HG03135 (cell line): ENCODE results near the gene ERBB4.

Source experiments
- ATAC-seq: cut with Tn5 transposase; IDR thresholded peaks from one replicate; pipeline ENCODE4 v1.9.1; 2021; ENCODE audit warnings: mild to moderate bottlenecking, moderate library complexity; ENCODE audit not compliant: unreplicated experiment

The ERBB4 gene

DNA sequence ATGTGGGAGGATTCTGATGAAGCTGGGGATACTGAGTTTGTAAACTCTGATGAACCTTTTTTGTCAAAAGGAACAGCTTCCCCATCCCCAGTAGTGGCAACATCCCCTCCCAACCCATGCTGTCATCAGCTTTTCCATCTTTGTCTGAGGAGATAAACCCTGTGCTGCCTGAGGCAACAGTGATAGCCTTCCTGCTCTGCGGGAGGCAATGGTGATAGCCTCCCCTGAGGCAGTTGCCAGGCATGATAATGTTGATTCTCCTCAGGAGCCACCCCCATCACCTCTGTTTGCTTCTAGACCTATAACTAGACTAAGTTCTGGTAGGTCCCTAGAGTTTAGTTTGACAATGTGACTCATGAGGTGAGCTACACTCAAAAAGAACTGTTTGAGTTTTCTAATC is 97.5 kb downstream of the ERBB4 start:
- no peak for ATAC-seq

GRCh38 chr2:212428681-212429478 is 109.7 kb downstream of the ERBB4 start:
- ATAC-seq, result no peak

GRCh38 chr2:212427638-212428037 is 111.0 kb downstream of the ERBB4 start:
- ATAC-seq, result no peak

DNA sequence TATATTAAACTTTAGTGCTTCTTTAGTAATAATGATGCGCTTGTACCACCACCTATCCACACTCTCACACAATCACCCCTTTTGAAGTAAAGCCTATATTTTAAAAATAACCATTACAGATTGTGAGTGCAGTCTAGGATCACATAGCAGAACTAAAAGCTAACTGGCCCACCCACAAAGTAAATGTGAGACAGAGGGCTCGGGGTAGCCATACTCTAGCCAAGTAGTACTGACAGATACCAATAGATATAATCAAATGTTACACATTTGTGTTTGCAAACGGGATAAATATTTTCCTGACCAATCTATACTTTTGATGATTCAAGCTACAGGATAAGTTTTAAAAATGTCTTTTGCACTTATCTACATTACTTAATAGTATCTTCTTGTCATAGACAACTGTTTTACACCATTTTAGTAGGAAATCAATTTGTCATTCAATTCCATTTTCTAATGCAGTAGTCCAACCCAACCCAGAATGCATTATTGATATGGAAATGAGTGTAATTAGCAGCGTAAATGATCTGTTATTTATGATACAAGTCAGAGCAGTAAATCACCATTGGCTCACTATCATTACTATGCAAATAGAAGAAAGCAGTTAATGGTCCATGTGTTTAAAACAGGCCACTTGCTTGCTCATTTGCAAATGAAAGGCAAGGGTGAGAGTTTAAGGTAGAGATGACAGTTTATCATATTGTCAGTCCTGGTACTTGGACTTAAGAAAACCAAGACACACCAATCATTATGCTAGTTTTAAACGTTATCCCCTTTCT is 111.8 kb downstream of the ERBB4 start:
- no peak for ATAC-seq

DNA sequence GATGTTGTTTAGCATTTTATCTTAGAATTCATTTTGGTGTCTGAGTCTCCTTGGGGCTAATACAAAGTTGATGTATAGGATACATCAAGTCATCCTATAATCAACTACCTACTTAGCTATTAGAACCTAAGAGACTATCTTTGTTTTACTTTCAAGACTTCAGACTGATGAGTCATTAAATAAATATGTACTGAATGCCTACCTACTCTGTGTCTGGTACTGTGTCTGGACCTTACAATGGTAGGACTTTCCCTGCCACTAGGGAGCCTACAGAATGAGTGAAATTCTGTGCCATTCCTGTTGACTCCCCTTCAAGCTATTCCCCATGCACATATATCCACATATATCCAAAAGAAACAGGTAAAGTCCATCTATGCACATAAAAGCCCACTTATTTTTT is 114.5 kb downstream of the ERBB4 start:
- ATAC-seq, result no peak

GRCh38 chr2:212423089-212423488 is 115.5 kb downstream of the ERBB4 start:
- no peak for ATAC-seq

DNA sequence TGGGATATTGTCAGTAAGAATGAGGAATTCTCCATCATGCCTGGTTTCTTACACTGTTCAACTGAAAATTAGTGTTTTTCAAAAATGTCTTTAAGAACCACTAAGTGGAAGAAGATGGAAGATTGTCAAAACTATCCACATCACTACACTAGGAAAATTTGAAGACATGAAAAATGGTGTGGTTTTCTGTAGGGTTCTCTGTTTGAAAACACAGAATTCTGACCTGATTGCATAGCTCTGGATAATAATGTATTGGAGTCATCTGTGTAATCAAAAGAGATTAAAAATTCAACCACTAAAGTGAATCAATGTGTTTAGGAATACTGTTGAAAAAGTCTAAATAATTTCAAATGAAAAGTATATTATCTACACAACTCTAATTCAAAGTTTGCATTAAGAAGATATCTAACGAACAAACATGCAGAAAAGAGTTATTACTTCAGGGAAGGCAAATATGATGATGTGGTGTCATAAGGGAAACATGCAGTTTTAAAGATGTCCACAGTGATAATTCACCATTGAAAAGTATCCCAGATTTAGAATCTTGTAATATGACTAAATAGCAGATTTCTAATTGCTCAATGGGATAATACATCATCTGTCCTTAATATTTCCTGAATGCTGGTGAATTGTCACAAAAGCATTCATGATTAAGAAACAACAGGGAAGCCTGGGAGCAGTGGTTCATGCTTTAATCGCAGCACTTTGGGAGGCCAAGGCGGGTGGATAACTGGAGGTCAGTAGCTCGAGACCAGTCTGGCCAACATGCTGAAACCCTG is 116.9 kb downstream of the ERBB4 start:
- ATAC-seq, result no peak

GRCh38 chr2:212416086-212416485 is 122.5 kb downstream of the ERBB4 start:
- ATAC-seq, result no peak

DNA sequence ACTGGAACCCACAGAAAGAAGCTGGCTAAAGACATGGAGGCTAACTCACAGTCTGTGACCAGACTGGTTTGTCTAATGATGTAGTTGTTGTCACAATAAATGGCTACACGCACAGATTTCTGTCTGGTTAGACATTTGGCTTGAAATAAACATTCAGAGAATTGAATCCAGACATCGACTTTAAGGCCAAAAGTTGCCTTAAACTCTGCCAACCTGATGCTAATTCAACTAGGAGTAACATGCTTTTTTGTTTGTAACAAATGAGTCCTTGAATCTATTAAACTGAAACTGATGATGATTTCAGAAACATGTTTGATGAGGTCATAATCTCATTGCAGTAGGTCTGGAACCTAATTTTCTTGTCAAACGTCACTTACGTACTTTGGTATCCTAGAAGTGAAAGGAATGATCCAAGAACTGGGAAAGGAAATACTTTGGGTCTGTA is 123.8 kb downstream of the ERBB4 start:
- no peak for ATAC-seq

DNA sequence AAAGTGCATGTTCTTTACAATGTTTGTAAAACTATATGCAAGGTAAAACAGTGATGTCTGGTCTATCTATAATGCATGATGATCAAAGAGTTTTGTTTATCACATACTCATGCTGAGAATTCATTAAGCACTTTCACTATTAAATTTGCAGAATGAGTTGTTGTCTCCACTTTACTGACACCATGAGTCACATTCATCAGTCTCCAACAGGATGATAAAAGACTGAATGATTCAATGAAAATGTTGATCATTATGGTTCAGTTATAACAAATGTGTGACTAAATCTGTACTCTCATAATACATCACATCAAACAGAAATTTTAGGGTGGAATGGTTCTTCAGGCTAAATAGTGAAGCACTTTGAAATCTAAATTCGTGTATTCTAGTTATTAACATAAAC is 129.0 kb downstream of the ERBB4 start:
- ATAC-seq, result no peak

DNA sequence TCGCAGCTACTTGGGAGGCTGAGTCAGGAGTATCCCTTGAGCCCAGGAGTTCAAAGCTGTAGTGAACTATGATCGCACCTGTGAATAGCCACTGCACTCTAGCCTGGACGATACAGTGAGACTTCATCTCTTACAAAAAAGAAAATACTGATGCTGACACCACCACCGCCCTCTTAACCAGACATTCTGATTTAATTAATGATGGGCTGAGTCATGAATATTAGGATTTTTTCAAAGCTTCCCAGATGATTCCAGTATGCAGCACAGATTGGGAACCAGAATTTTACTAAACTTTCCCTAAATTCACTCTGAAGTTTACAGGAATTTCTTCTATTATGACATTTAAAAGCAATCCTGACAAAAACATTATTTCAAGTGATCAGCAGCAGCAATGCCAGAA is 130.1 kb downstream of the ERBB4 start:
- no peak for ATAC-seq

DNA sequence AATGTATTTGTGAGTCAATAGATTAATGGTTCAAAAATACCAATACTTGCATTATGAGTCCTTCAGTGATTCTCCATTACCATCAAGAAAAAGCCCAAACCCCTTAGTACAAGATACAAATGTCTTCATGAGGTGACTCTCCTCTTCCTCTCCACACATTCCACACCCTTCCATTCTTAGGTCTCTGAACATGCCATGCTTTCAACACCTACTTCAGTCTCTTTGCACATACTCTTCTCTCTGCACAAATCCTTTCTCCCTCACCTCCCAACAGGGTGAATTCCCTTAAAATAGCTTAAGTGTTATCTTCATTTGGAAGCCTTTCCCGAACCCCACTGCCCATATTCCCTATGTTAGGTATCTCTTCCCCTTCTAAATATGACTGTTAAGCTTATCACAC is 131.9 kb downstream of the ERBB4 start:
- ATAC-seq, result no peak

GRCh38 chr2:212402316-212402715 is 136.3 kb downstream of the ERBB4 start:
- ATAC-seq, result no peak

DNA sequence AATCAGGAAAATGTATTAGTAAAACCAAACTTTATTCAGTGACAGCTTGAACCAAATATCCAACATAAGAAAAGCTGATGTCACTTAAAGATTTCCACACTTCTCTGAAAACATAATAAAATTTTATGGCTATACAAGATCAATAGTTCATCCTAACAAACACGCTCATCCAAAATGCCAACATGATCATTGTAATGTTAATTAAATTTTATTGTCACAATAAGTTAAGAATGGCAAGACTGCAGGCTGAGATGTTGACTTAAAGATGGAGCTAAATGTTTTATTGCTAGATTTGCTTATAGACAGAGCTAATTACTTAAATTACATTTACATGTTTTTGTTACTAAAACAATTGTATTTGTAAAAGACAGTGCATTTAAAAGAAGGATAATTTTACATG is 140.3 kb downstream of the ERBB4 start:
- no peak for ATAC-seq

GRCh38 chr2:212392544-212392943 is 146.1 kb downstream of the ERBB4 start:
- ATAC-seq, result no peak

- no peak for ATAC-seq
Measured at GRCh38 chr2:212392043-212392442, 146.6 kb downstream of the ERBB4 start.

GRCh38 chr2:212387146-212387545 is 151.5 kb downstream of the ERBB4 start:
- ATAC-seq, result no peak

DNA sequence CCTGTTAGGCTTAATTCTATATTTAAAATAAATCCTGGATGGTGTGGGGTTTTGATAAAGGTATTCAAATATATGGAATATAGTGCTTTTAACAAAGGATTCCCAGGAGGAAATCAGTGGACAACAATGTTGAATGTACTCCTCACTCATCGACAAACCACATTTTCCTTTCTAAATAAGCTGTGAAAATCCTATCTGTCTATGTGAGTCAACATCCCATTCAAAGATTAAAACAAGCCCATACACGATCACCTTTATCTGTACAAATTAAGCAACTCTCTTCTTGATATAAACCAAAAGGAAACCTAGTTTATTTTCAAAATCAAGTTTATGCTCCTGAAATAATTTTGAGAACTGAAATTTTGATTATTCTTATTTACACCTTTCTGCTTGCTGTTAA is 153.4 kb downstream of the ERBB4 start:
- no peak for ATAC-seq

- no peak for ATAC-seq
Measured at GRCh38 chr2:212384027-212384426, 154.6 kb downstream of the ERBB4 start.

GRCh38 chr2:212381428-212382102 is 157.0 kb downstream of the ERBB4 start:
- ATAC-seq, result no peak

GRCh38 chr2:212379103-212379502 is 159.5 kb downstream of the ERBB4 start:
- ATAC-seq, result no peak
